ENCODE measurements around the gene STK25. TPM values are rescaled to one million over a fixed set of nuclear protein-coding genes. Genes with fewer than 3 reads are reported as not detected.

STK25 gene
- polyA plus RNA-seq, 1 donor (not counting 4 experiments of a cell fraction or from before 2014, with no cell fraction given): 242 TPM

GRCh38 chr2:241534293-241534692 is 25.9 kb upstream of the STK25 start:
- Histone ChIP-seq H3K9ac (ENCODE audit: control insufficient read depth, extremely low read depth, insufficient read depth, low read length) (no peak overlapping the region), H3K4me3 (ENCODE audit: control insufficient read depth in 2 of 3, extremely low read depth in 1 of 3, insufficient read depth in 2 of 3, low read depth in 1 of 3, low read length in 3 of 3) (no peak overlapping the region), H3K4me1 (ENCODE audit: control insufficient read depth, extremely low read depth, insufficient read depth, low read length) (peaks cover 3% of the 10 kb centered on the region), H3K27me3 (ENCODE audit: control insufficient read depth, extremely low read depth, insufficient read depth, low read length) (peaks cover 16% of the 10 kb centered on the region), H3K27ac (ENCODE audit: control insufficient read depth, insufficient read depth, low read length) (no peak overlapping the region), H3K4me2 (ENCODE audit: control insufficient read depth, extremely low read depth, insufficient read depth, low read depth, low read length) (no peak overlapping the region), H4K20me1 (ENCODE audit: control insufficient read depth, extremely low read depth, insufficient read depth, low read length) (no peaks in the 10 kb centered on the region), H3K79me2 (ENCODE audit: control insufficient read depth, insufficient read depth, low read length) (no peaks in the 10 kb centered on the region), H2AFZ (ENCODE audit: control insufficient read depth, low read length) (no peak overlapping the region), H3K9me3 (ENCODE audit: control insufficient read depth, low read depth, low read length) (no peaks in the 10 kb centered on the region), H3K9me1 (ENCODE audit: control insufficient read depth, extremely low read depth, insufficient read depth, low read length) (no peaks in the 10 kb centered on the region), H3K36me3 (ENCODE audit: control insufficient read depth in 2 of 2, extremely low read depth in 1 of 2, insufficient read depth in 2 of 2, low read length in 2 of 2) (no peaks in the 10 kb centered on the region)
- TF ChIP-seq EZH2 (IDR thresholded peaks at IDR 0.05; ENCODE audit: low read length): no peak
- no peak for TF ChIP-seq CTCF (optimal IDR thresholded peaks at IDR 0.05 in 1 of 3, IDR thresholded peaks at IDR 0.05 in 1 of 3, conservative IDR thresholded peaks at IDR 0.05 in 1 of 3; ENCODE audit: extremely low read depth in 1 of 3, insufficient read depth in 2 of 3, low read length in 3 of 3)
- dilution Hi-C loops (cut with MboI; ENCODE audit: extremely low pct_ligation_motif_present, low sequenced_read_pairs): no loop called here
- no peak for DNase-seq (ENCODE audit: low read depth, low spot score)
- FAIRE-seq: no peak

GRCh38 chr2:241532733-241533601 is 24.6 kb upstream of the STK25 start:
- dilution Hi-C loops (cut with MboI; ENCODE audit: extremely low pct_ligation_motif_present, low sequenced_read_pairs): no loop called here
- no peak for FAIRE-seq

More at GRCh38 chr2:241532733-241533601, 24.6 kb upstream of the STK25 start:
- TF ChIP-seq EZH2 (IDR thresholded peaks at IDR 0.05; ENCODE audit: low read length) (no peak), CTCF (optimal IDR thresholded peaks at IDR 0.05 in 1 of 3, IDR thresholded peaks at IDR 0.05 in 1 of 3, conservative IDR thresholded peaks at IDR 0.05 in 1 of 3; ENCODE audit: extremely low read depth in 1 of 3, insufficient read depth in 2 of 3, low read length in 3 of 3) (no peak)
- Histone ChIP-seq H3K4me2 (ENCODE audit: control insufficient read depth, extremely low read depth, insufficient read depth, low read depth, low read length) (no peak overlapping the region), H4K20me1 (ENCODE audit: control insufficient read depth, extremely low read depth, insufficient read depth, low read length) (no peaks in the 10 kb centered on the region), H3K27me3 (ENCODE audit: control insufficient read depth, extremely low read depth, insufficient read depth, low read length) (peaks cover 16% of the 10 kb centered on the region), H3K79me2 (ENCODE audit: control insufficient read depth, insufficient read depth, low read length) (no peaks in the 10 kb centered on the region), H3K27ac (ENCODE audit: control insufficient read depth, insufficient read depth, low read length) (no peak overlapping the region), H3K36me3 (ENCODE audit: control insufficient read depth in 2 of 2, extremely low read depth in 1 of 2, insufficient read depth in 2 of 2, low read length in 2 of 2) (no peaks in the 10 kb centered on the region), H2AFZ (ENCODE audit: control insufficient read depth, low read length) (no peak overlapping the region), H3K4me1 (ENCODE audit: control insufficient read depth, extremely low read depth, insufficient read depth, low read length) (peaks cover 3% of the 10 kb centered on the region), H3K4me3 (ENCODE audit: control insufficient read depth in 2 of 3, extremely low read depth in 1 of 3, insufficient read depth in 2 of 3, low read depth in 1 of 3, low read length in 3 of 3) (no peak overlapping the region), H3K9me1 (ENCODE audit: control insufficient read depth, extremely low read depth, insufficient read depth, low read length) (no peaks in the 10 kb centered on the region), H3K9me3 (ENCODE audit: control insufficient read depth, low read depth, low read length) (no peaks in the 10 kb centered on the region), H3K9ac (ENCODE audit: control insufficient read depth, extremely low read depth, insufficient read depth, low read length) (no peak overlapping the region)
- DNase-seq (ENCODE audit: low read depth, low spot score): no peak

Data from keratinocyte (primary cell).